ENCODE results near the gene TBC1D22B.

Gene TBC1D22B

DNA sequence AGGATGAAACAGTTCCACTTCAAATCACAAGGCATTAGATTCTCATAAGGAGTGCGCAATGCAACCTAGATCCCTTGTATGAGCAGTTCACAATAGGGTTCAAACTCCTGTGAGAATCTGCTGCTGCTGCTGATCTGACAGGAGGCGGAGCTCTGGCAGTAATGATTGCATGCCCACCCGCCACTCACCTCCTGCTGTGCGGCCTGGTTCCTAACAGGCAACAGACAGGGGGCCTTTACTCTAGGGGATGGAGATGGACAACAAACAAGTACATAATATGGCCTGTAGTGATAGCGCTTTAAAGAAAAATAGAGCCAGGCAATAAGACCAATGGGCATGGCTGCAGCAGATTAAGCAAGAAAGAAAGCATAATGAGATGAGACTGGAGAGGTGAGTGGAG, 2.7 kb upstream of the TBC1D22B start:
- H3K4me1 ChIP-seq (ENCODE audit: control insufficient read depth, insufficient read depth, low read length) = peaks cover 20% of the 10 kb centered on the region
- H3K4me3 ChIP-seq (ENCODE audit: low read length in 2 of 2) = no peak overlapping the region
- H3K36me3 ChIP-seq (ENCODE audit: control insufficient read depth in 2 of 2, insufficient read depth in 2 of 2, low read length in 2 of 2) = no peaks in the 10 kb centered on the region
- H3K9me3 ChIP-seq (ENCODE audit: control insufficient read depth in 2 of 2, low read length in 2 of 2) = no peaks in the 10 kb centered on the region
- no peak overlapping the region for H3K27ac ChIP-seq (ENCODE audit: low read length)
- H3K27me3 ChIP-seq (ENCODE audit: control insufficient read depth in 1 of 2, insufficient read depth in 2 of 2, low read length in 2 of 2) = no peaks in the 10 kb centered on the region
- no peak overlapping the region for H3K9ac ChIP-seq (ENCODE audit: low read length in 2 of 2)

DNA sequence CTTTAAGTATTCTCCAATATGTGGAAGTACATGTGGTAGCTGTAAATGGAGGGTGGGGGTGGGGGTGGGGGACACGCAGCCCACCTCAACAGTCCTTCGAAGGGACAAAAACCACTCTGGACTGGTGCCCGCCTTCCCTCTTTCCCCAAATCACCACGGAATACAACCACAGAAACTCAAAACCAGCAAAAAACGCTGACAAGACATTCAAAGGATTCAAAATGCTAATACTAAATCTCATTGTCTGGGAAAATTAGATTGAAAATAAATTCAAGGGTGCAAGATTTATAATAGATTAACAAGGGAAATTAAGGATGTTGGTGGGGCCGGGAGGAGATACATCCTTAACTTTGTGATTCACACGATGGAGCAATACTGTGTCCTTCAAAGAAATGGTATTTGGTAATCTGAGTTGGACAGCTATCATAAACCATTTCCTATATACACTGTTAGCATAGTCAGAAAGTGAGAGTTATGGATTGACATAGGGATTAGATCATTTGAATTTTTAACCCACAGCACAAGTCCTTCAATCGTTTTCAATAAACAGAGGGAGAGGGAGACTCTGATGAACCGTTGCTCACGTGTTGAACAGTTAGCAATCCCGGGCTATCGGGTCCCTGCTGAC, 766 bp upstream of the TBC1D22B start:
- no peak overlapping the region for H3K27ac ChIP-seq (ENCODE audit: low read length)

DNA sequence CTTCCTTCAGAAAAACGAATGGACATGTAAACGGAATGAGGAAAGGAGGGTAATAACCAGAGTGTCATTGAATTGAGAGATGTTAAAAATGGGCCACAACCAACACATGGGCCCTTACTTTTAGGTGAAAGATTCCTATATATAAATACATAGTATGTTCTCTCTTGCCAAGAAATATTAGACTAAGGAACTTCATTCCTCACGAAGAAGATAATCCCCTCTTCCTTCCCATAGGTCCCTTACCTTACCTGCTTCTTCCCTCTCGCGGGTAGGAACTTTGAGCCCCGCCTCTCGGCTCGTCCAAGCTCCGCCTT, 295 bp upstream of the TBC1D22B start:
- Histone ChIP-seq H3K27ac (ENCODE audit: low read length) (peak overlapping the region; percentile 70), H3K36me3 (ENCODE audit: control insufficient read depth in 2 of 2, insufficient read depth in 2 of 2, low read length in 2 of 2) (no peaks in the 10 kb centered on the region), H3K9ac (ENCODE audit: low read length in 2 of 2) (peak overlapping the region; percentile 36 to 96), H3K4me1 (ENCODE audit: control insufficient read depth, insufficient read depth, low read length) (peaks cover 20% of the 10 kb centered on the region), H3K27me3 (ENCODE audit: control insufficient read depth in 1 of 2, insufficient read depth in 2 of 2, low read length in 2 of 2) (no peaks in the 10 kb centered on the region), H3K9me3 (ENCODE audit: control insufficient read depth in 2 of 2, low read length in 2 of 2) (no peaks in the 10 kb centered on the region), H3K4me3 (ENCODE audit: low read length in 2 of 2) (peak overlapping the region; percentile 89 to 96)

More for the DNA sequence above, 766 bp upstream of the TBC1D22B start:
- Histone ChIP-seq H3K9me3 (ENCODE audit: control insufficient read depth in 2 of 2, low read length in 2 of 2) (no peaks in the 10 kb centered on the region), H3K9ac (ENCODE audit: low read length in 2 of 2) (no peak overlapping the region), H3K36me3 (ENCODE audit: control insufficient read depth in 2 of 2, insufficient read depth in 2 of 2, low read length in 2 of 2) (no peaks in the 10 kb centered on the region), H3K4me1 (ENCODE audit: control insufficient read depth, insufficient read depth, low read length) (peaks cover 20% of the 10 kb centered on the region), H3K4me3 (ENCODE audit: low read length in 2 of 2) (peak overlapping the region; percentile 89 to 96), H3K27me3 (ENCODE audit: control insufficient read depth in 1 of 2, insufficient read depth in 2 of 2, low read length in 2 of 2) (no peaks in the 10 kb centered on the region)

DNA sequence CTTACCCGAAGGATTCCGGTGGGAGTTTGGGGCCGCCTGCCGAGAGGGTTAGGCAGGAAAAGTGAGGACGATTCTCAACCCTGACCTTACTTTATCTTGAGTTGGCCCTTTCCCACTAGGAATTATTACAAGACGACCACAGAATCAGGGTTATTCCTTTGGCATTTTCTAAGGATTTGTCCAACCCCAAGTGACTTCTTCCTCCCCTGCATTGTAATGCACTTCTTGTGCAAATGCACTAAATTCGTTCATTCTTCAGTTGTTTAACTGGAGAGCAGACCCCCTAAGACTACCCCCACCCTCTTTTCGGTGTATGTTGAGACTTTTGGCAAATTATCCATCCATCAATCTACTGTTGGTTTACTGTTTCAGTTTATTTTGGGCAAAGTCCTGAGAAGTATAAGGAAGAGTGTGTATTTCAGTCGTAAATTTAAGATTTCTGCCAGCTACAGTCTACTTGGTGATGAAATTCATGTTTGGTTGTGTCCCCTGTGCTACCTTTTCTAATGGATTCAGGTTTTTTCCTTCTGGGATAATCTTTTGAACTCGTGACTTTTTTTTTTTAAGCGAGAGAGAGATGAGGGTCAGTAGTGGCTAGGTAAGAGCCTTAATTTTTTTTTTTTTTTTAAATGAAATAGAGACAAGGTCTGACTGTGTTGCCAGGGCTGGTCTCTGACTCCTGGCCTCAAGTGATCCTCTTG, 983 bp downstream of the TBC1D22B start:
- Histone ChIP-seq H3K9ac (ENCODE audit: low read length in 2 of 2) (peak overlapping the region; percentile 96 to 99), H3K4me3 (ENCODE audit: low read length in 2 of 2) (peak overlapping the region; percentile 89 to 96), H3K4me1 (ENCODE audit: control insufficient read depth, insufficient read depth, low read length) (peaks cover 20% of the 10 kb centered on the region), H3K27me3 (ENCODE audit: control insufficient read depth in 1 of 2, insufficient read depth in 2 of 2, low read length in 2 of 2) (no peaks in the 10 kb centered on the region), H3K27ac (ENCODE audit: low read length) (no peak overlapping the region), H3K9me3 (ENCODE audit: control insufficient read depth in 2 of 2, low read length in 2 of 2) (no peaks in the 10 kb centered on the region), H3K36me3 (ENCODE audit: control insufficient read depth in 2 of 2, insufficient read depth in 2 of 2, low read length in 2 of 2) (no peaks in the 10 kb centered on the region)

DNA sequence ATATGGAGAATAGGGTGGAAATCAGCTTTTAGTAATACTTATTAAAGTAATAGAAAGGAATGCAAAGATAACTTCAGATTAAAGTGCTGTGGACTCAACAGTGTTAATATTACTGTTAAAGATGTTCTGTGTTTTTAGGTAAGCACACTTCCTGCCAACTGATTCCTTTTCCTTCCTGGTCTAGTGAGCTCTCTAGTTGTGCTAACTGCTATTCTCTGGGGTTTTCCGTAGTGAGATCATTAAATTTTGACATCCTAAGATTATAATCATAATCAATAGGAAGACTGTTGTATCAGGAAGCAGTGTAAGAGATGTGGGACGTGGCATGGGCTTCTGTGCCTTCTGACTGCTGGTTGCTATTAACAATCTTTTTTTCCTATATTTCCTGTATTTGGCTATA, 1.6 kb downstream of the TBC1D22B start:
- no peak overlapping the region for H3K27ac ChIP-seq (ENCODE audit: low read length)
- no peak overlapping the region for H3K4me3 ChIP-seq (ENCODE audit: low read length in 2 of 2)
- H3K9me3 ChIP-seq (ENCODE audit: control insufficient read depth in 2 of 2, low read length in 2 of 2) = no peaks in the 10 kb centered on the region
- H3K27me3 ChIP-seq (ENCODE audit: control insufficient read depth in 1 of 2, insufficient read depth in 2 of 2, low read length in 2 of 2) = no peaks in the 10 kb centered on the region
- H3K36me3 ChIP-seq (ENCODE audit: control insufficient read depth in 2 of 2, insufficient read depth in 2 of 2, low read length in 2 of 2) = no peaks in the 10 kb centered on the region
- no peak overlapping the region for H3K9ac ChIP-seq (ENCODE audit: low read length in 2 of 2)
- peaks cover 20% of the 10 kb centered on the region for H3K4me1 ChIP-seq (ENCODE audit: control insufficient read depth, insufficient read depth, low read length)

DNA sequence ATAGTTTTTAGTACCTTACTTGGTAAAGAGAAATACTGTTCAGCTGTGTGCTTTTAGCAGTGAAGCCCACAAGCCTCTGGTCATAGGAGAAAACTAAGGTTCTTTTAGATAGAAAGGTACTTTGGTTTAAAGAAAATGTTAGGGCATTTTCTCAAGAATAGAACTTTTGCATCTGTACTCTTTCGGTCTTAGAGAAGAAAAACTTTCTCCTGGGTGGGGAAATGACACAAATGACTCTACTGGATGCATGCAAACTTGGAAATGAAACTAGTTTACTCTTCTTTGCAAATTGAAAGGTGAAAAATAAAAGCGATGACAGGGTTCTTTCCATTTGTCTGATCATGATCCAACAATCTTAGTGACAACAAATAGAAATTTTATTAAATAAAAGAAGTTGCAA, 2.5 kb downstream of the TBC1D22B start:
- Histone ChIP-seq H3K4me3 (ENCODE audit: low read length in 2 of 2) (no peak overlapping the region), H3K36me3 (ENCODE audit: control insufficient read depth in 2 of 2, insufficient read depth in 2 of 2, low read length in 2 of 2) (no peaks in the 10 kb centered on the region), H3K27me3 (ENCODE audit: control insufficient read depth in 1 of 2, insufficient read depth in 2 of 2, low read length in 2 of 2) (no peaks in the 10 kb centered on the region), H3K9me3 (ENCODE audit: control insufficient read depth in 2 of 2, low read length in 2 of 2) (no peaks in the 10 kb centered on the region), H3K27ac (ENCODE audit: low read length) (no peak overlapping the region), H3K4me1 (ENCODE audit: control insufficient read depth, insufficient read depth, low read length) (peaks cover 20% of the 10 kb centered on the region), H3K9ac (ENCODE audit: low read length in 2 of 2) (no peak overlapping the region)

DNA sequence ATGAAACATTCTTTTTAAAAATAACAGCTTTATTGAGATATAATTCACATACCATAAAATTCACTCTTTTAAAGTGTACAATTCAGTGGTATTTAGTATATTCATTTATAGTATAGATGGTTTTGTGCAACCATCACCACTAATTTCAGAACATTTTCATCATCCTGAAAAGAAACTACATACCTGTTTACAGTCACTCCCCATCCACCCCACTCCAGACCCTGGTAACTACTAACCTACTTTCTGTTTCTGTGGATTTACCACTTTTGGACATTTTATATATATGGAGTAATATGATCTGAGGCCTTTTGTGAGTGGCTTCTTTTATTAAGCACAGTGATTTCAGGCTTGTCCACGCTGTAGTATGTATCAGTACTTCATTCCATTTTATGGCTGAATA, 2.9 kb downstream of the TBC1D22B start:
- Histone ChIP-seq H3K4me3 (ENCODE audit: low read length in 2 of 2) (no peak overlapping the region), H3K27me3 (ENCODE audit: control insufficient read depth in 1 of 2, insufficient read depth in 2 of 2, low read length in 2 of 2) (no peaks in the 10 kb centered on the region)

DNA sequence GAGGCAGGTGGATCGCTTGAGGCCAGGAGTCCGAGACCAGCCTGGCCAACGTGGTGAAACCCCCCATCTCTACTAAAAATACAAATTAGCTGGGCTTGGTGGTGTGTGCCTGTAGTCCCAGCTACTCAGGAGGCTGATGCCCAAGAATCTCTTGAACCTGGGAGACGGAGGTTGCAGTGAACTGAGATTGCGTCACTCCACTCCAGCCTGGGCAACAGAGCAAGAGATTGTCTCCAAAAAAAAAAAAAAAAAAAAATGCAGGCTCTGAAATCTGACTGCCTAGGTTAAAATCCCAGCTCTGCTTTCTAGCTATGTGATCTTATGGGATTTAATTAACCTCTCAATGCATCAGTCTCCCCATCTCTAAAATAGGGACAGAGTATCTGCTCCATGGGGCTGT, 3.6 kb downstream of the TBC1D22B start:
- H3K9ac ChIP-seq (ENCODE audit: low read length in 2 of 2) = no peak overlapping the region
- H3K36me3 ChIP-seq (ENCODE audit: control insufficient read depth in 2 of 2, insufficient read depth in 2 of 2, low read length in 2 of 2) = no peaks in the 10 kb centered on the region
- H3K27me3 ChIP-seq (ENCODE audit: control insufficient read depth in 1 of 2, insufficient read depth in 2 of 2, low read length in 2 of 2) = no peaks in the 10 kb centered on the region
- H3K9me3 ChIP-seq (ENCODE audit: control insufficient read depth in 2 of 2, low read length in 2 of 2) = no peaks in the 10 kb centered on the region
- no peak overlapping the region for H3K27ac ChIP-seq (ENCODE audit: low read length)
- no peak overlapping the region for H3K4me3 ChIP-seq (ENCODE audit: low read length in 2 of 2)
- peaks cover 20% of the 10 kb centered on the region for H3K4me1 ChIP-seq (ENCODE audit: control insufficient read depth, insufficient read depth, low read length)

More for the DNA sequence above, 2.9 kb downstream of the TBC1D22B start:
- H3K9ac ChIP-seq (ENCODE audit: low read length in 2 of 2) = no peak overlapping the region
- no peaks in the 10 kb centered on the region for H3K36me3 ChIP-seq (ENCODE audit: control insufficient read depth in 2 of 2, insufficient read depth in 2 of 2, low read length in 2 of 2)
- no peak overlapping the region for H3K27ac ChIP-seq (ENCODE audit: low read length)
- H3K9me3 ChIP-seq (ENCODE audit: control insufficient read depth in 2 of 2, low read length in 2 of 2) = no peaks in the 10 kb centered on the region
- peaks cover 20% of the 10 kb centered on the region for H3K4me1 ChIP-seq (ENCODE audit: control insufficient read depth, insufficient read depth, low read length)

DNA sequence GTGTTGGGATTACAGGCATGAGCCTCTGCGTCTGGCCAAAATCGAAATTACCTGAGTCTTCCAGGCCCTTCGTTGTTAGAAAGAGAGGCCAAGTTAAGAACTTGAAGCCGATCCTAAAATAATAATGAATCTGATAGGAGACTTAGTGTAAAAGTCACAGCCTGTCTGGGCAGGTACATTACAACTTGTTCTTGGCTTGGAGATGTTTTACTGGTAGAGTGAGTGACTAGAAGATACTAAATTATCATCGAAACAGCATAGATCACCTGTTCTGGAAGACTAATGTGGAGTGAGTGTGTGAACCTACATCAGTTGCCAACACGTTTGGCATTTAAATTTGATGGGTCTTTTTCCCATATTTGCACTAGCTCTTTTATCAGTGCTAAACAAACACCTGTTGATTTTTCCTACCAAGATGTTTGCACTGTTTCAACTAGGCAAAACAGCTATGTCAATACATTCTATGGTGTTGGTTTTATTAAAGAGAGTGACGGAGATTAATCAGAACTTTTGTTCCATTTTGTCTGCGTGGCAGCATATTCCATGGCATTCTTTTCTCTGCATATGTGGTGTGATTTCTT, 5.0 kb downstream of the TBC1D22B start:
- Histone ChIP-seq H3K27me3 (ENCODE audit: control insufficient read depth in 1 of 2, insufficient read depth in 2 of 2, low read length in 2 of 2) (no peaks in the 10 kb centered on the region), H3K4me1 (ENCODE audit: control insufficient read depth, insufficient read depth, low read length) (peaks cover 14% of the 10 kb centered on the region), H3K9ac (ENCODE audit: low read length in 2 of 2) (no peak overlapping the region), H3K9me3 (ENCODE audit: control insufficient read depth in 2 of 2, low read length in 2 of 2) (no peaks in the 10 kb centered on the region), H3K4me3 (ENCODE audit: low read length in 2 of 2) (no peak overlapping the region), H3K36me3 (ENCODE audit: control insufficient read depth in 2 of 2, insufficient read depth in 2 of 2, low read length in 2 of 2) (no peaks in the 10 kb centered on the region), H3K27ac (ENCODE audit: low read length) (no peak overlapping the region)

DNA sequence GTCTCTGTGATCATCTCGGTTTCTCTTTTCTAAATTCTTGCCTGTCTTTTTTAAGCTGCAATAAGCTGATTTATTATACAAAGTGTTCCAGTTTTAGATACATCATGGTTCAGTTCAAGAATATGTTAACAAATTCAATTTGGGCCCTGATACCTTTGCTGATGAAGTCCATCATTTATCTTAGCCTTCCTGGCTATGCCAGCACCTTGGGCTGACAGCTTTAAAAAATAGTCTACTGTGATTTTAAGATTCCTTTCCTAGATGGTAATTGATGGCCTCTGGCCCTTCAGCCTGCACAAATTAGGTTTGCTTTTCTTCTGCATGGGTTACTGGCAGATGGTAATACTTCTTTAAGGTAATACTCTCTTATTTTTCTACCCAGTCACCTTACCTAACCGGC, 7.4 kb downstream of the TBC1D22B start:
- Histone ChIP-seq H3K36me3 (ENCODE audit: control insufficient read depth in 2 of 2, insufficient read depth in 2 of 2, low read length in 2 of 2) (peaks cover 4 to 6% of the 10 kb centered on the region in 2 donors), H3K27me3 (ENCODE audit: control insufficient read depth in 1 of 2, insufficient read depth in 2 of 2, low read length in 2 of 2) (no peaks in the 10 kb centered on the region), H3K4me3 (ENCODE audit: low read length in 2 of 2) (no peak overlapping the region), H3K27ac (ENCODE audit: low read length) (no peak overlapping the region), H3K9me3 (ENCODE audit: control insufficient read depth in 2 of 2, low read length in 2 of 2) (no peaks in the 10 kb centered on the region), H3K9ac (ENCODE audit: low read length in 2 of 2) (no peak overlapping the region), H3K4me1 (ENCODE audit: control insufficient read depth, insufficient read depth, low read length) (no peaks in the 10 kb centered on the region)

DNA sequence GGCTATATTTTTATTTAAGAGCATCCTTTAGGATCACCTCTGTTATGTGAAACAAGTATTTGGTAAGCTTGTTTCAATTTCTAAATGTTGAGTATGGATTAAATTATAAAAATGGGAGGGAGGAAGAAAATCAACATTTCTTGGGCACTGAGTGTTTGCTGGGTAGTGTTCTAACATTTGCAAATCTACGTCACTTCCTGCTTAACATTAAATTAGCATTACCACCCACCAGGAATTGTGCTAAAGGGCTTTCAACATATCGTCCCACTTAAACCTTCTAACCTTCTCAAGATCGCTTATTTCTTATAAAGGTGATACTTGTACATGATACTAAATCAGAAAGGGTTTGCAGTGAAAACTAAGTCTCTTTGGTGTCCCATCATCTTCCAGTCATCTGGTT, 8.3 kb downstream of the TBC1D22B start:
- H3K9me3 ChIP-seq (ENCODE audit: control insufficient read depth in 2 of 2, low read length in 2 of 2) = no peaks in the 10 kb centered on the region
- no peaks in the 10 kb centered on the region for H3K27me3 ChIP-seq (ENCODE audit: control insufficient read depth in 1 of 2, insufficient read depth in 2 of 2, low read length in 2 of 2)
- H3K4me1 ChIP-seq (ENCODE audit: control insufficient read depth, insufficient read depth, low read length) = no peaks in the 10 kb centered on the region
- H3K4me3 ChIP-seq (ENCODE audit: low read length in 2 of 2) = no peak overlapping the region
- H3K9ac ChIP-seq (ENCODE audit: low read length in 2 of 2) = no peak overlapping the region
- H3K27ac ChIP-seq (ENCODE audit: low read length) = no peak overlapping the region
- peaks cover 4 to 6% of the 10 kb centered on the region in 2 donors for H3K36me3 ChIP-seq (ENCODE audit: control insufficient read depth in 2 of 2, insufficient read depth in 2 of 2, low read length in 2 of 2)
